IMR-90 (cell line): ENCODE data around the gene SIGLEC14. TPM values are rescaled to one million over a fixed set of nuclear protein-coding genes. Genes with fewer than 3 reads are reported as not detected.

ENCODE experiments used
- ATAC-seq: fragments of 200-7000 bp; cut with Tn5 transposase; 2 replicates; pipeline ENCODE4 v1.9.1; 2020; ENCODE audit warnings: low read depth, mild to moderate bottlenecking, moderate library complexity
- BruUV-seq: library from RNA; stranded (reverse); fragments of 400-500 nt; replicated peaks from 2 replicates; lab custom pipeline; 2021; lab: Mats Ljungman, UMichigan
- CTCF ChIA-PET: fragments of 300-600 bp; formaldehyde crosslinking; extraction: SDS; loops from one replicate; lab custom pipeline; 2021; ENCODE audit warnings: antibody characterized with exemption; lab: Yijun Ruan, JAX
- POLR2A ChIA-PET: fragments of 300-600 bp; sonication (Branson Sonifier 250); formaldehyde crosslinking; loops from one replicate; lab custom pipeline; 2022; ENCODE audit warnings: antibody characterized with exemption; ENCODE audit not compliant: unreplicated experiment; lab: Charles Lee
- DNase-seq: peaks from one replicate; pipeline ENCODE4 v3.0.0; 2013
- H2AFZ ChIP-seq: replicated peaks from 2 replicates; pipeline ENCODE3; 2013; ENCODE audit warnings: low read length, mild to moderate bottlenecking; ENCODE audit not compliant: poor library complexity
- H2AK5ac ChIP-seq: 2 replicates; pipeline ENCODE4 v1.6.1; 2013; ENCODE audit warnings: low read depth, low read length, inconsistent platforms
- H2AK9ac ChIP-seq: replicated peaks from 2 replicates; pipeline ENCODE3; 2013; ENCODE audit warnings: mild to moderate bottlenecking, low read depth, low read length, moderate library complexity; ENCODE audit not compliant: poor library complexity
- H2BK120ac ChIP-seq: 2 replicates; pipeline ENCODE4 v1.6.1; 2013; ENCODE audit warnings: low read depth, low read length, inconsistent platforms
- H2BK15ac ChIP-seq: 3 replicates; pipeline ENCODE4 v1.6.1; 2013; ENCODE audit warnings: low read depth, low read length, inconsistent platforms
- H2BK20ac ChIP-seq: 2 replicates; pipeline ENCODE4 v1.6.1; 2013; ENCODE audit warnings: low read depth, mild to moderate bottlenecking, inconsistent platforms, low read length, moderate library complexity
- H2BK5ac ChIP-seq: 2 replicates; pipeline ENCODE4 v1.6.1; 2013; ENCODE audit warnings: mild to moderate bottlenecking, low read depth, low read length, inconsistent platforms; ENCODE audit not compliant: poor library complexity, severe bottlenecking
- H3K14ac ChIP-seq: replicated peaks from 2 replicates; pipeline ENCODE4 v1.6.1; 2013; ENCODE audit warnings: low read depth, low read length, inconsistent platforms
- H3K18ac ChIP-seq: 2 replicates; pipeline ENCODE4 v1.6.1; 2013; ENCODE audit warnings: low read depth, low read length, control low read depth
- H3K23ac ChIP-seq: 2 replicates; pipeline ENCODE4 v1.6.1; 2013; ENCODE audit warnings: low read depth, low read length, inconsistent platforms
- H3K27ac ChIP-seq: 2 replicates; pipeline ENCODE4 v1.5.1; 2013; ENCODE audit warnings: mild to moderate bottlenecking, control low read depth, low read length; ENCODE audit not compliant: insufficient read depth
- H3K27me3 ChIP-seq: 2 replicates; pipeline ENCODE4 v1.6.1; 2013; ENCODE audit warnings: low read length; ENCODE audit not compliant: control insufficient read depth, insufficient read depth
- H3K36me3 ChIP-seq: 2 replicates; pipeline ENCODE4 v1.6.1; 2013; ENCODE audit warnings: low read length, mixed read lengths; ENCODE audit not compliant: control insufficient read depth, insufficient read depth
- H3K4ac ChIP-seq: 2 replicates; pipeline ENCODE4 v1.6.1; 2013; ENCODE audit warnings: low read depth, low read length, inconsistent platforms
- H3K4me1 ChIP-seq: 2 replicates; pipeline ENCODE4 v1.6.1; 2013; ENCODE audit warnings: low read length, mixed read lengths; ENCODE audit not compliant: control insufficient read depth, insufficient read depth
- H3K4me2 ChIP-seq: 2 replicates; pipeline ENCODE4 v1.6.1; 2013; ENCODE audit warnings: low read depth, mild to moderate bottlenecking, control low read depth, low read length, moderate library complexity
- H3K4me3 ChIP-seq: 2 replicates; pipeline ENCODE4 v1.5.1; 2013; ENCODE audit warnings: low read depth, mild to moderate bottlenecking, control low read depth, low read length, moderate library complexity; ENCODE audit not compliant: insufficient read depth
- H3K56ac ChIP-seq: 2 replicates; pipeline ENCODE4 v1.6.1; 2013; ENCODE audit warnings: low read length, inconsistent platforms; ENCODE audit not compliant: insufficient read depth; ENCODE audit errors: extremely low read depth
- H3K79me1 ChIP-seq, 2 experiments: 2 replicates each; pipeline ENCODE4 v1.6.1; 2013; ENCODE audit warnings: low read length in 2 of 2, inconsistent platforms in 1 of 2, low read depth in 1 of 2
- H3K9ac ChIP-seq: 2 replicates; pipeline ENCODE4 v1.6.1; 2013; ENCODE audit warnings: low read depth, low read length, control low read depth
- H3K9me1 ChIP-seq: 2 replicates; pipeline ENCODE4 v1.6.1; 2013; ENCODE audit warnings: low read length, inconsistent platforms; ENCODE audit not compliant: insufficient read depth
- H3K9me3 ChIP-seq: 2 replicates; pipeline ENCODE4 v1.6.1; 2013; ENCODE audit warnings: low read length; ENCODE audit not compliant: control insufficient read depth, insufficient read depth
- H4K20me1 ChIP-seq: 2 replicates; pipeline ENCODE4 v1.6.1; 2013; ENCODE audit warnings: low read length, inconsistent platforms; ENCODE audit not compliant: insufficient read depth
- H4K5ac ChIP-seq: 2 replicates; pipeline ENCODE4 v1.6.1; 2013; ENCODE audit warnings: mild to moderate bottlenecking, low read depth, low read length, control low read depth
- H4K8ac ChIP-seq, 2 experiments: 2 replicates each; pipeline ENCODE4 v1.6.1; 2013; ENCODE audit warnings: low read depth in 2 of 2, low read length in 2 of 2, control low read depth in 1 of 2, inconsistent platforms in 1 of 2
- H4K91ac ChIP-seq: 2 replicates; pipeline ENCODE4 v1.6.1; 2013; ENCODE audit warnings: low read depth, low read length, inconsistent platforms; ENCODE audit not compliant: insufficient read depth
- CEBPB ChIP-seq: IDR thresholded peaks from 2 replicates; pipeline ENCODE4 v1.6.1; 2012; ENCODE audit warnings: low read depth, low read length, improper control_type of control experiment
- MAZ ChIP-seq: IDR thresholded peaks from 2 replicates; pipeline ENCODE4 v1.6.1; 2012; ENCODE audit warnings: low read depth, mild to moderate bottlenecking, low read length, improper control_type of control experiment, moderate library complexity, borderline replicate concordance
- POLR2A ChIP-seq: IDR thresholded peaks from 2 replicates; pipeline ENCODE4 v1.6.1; 2012; ENCODE audit warnings: mild to moderate bottlenecking, low read depth, low read length
- RAD21 ChIP-seq: IDR thresholded peaks from 2 replicates; pipeline ENCODE4 v1.6.1; 2012; ENCODE audit warnings: low read length, improper control_type of control experiment
- WGBS, 2 experiments: methylation state at CpG; one replicate each; pipeline versions ENCODE4 v1.1.5 to v1.1.7; 2013; ENCODE audit warnings: missing lambda C conversion rate in 2 of 2; ENCODE audit not compliant: insufficient read length in 1 of 2; ENCODE audit errors: extremely low coverage in 2 of 2; 5-methylcytosine and 5-hydroxymethylcytosine counted together
- dilution Hi-C: fragments of 300-500 bp; cut with HindIII; formaldehyde crosslinking; loops from one replicate; pipeline ENCODE4 v1.14.3; 2018; ENCODE audit warnings: low sequenced_read_pairs; ENCODE audit not compliant: unreplicated experiment
- in situ Hi-C: fragments of 300-500 bp; cut with MboI; formaldehyde crosslinking; loops from 3 replicates; pipeline ENCODE4 v1.14.3; 2019; ENCODE audit warnings: low sequenced_read_pairs, inconsistent platforms, mixed read lengths
- intact Hi-C: fragments of 100-400 bp; cut with micrococcal nuclease; formaldehyde crosslinking; loops from 2 replicates; pipeline ENCODE4 v1.10.0; 2022
- polyA plus RNA-seq, 3 experiments: library from polyadenylated mRNA; depleted of rRNA; stranded (reverse); fragments of >200 nt; gene quantifications; 2 replicates each; pipeline ENCODE4 v1.2.3, GENCODE V29; 2012; ENCODE audit warnings: low replicate concordance in 1 of 3
- total RNA-seq: library from RNA; depleted of rRNA; stranded (reverse); fragments of >200 nt; gene quantifications from 2 replicates; pipeline ENCODE4 v1.2.3, GENCODE V29; 2012

Gene SIGLEC14
- total and polyA plus RNA-seq, 2 of the 4 experiments (the other 2 are of a cell fraction), result not detected

DNA sequence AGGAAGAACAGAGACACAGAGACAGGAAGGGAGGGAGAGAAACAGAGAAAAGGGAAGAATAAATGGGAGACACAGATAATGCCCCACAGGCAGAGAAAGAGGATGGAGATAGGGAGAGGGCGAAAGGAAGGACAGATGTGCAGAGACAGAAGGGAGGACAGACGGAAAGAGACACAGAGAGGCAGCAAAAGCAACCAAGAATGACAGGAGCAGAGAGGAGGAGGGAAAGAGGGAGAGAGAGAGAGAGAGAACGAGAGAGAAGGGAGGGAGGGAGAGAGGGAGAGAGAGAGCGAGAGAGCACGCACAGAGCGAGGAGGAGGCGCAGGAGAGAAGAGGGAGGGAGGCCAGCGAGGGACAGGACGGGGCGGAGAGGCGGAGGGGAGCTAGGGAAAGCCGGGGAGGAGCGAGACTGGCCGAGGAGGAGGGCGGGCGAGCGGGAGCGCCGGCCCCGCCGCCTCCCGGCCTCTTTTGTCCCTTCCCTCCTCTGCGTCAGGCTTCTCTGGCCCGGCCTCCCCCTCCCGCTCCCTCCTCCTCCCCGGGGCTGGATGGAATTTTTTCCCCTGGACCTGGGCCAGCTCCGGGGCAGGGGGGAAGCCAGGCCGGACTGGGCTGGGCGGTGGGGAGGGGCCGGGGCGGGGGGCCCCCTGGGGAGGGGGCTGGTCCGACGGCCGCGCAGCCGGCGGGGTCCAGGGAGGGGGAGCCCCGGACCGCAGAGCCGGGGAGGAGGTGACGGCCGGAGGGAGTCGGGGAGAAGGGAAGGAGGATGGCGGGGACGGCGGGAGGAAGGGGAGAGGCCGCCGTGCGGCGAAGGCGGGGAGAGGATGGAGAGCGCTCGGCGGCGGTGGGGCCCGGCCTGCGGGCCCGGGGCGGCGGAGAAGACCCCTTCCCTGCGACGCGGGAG, 42.3 kb upstream of the SIGLEC14 start:
- TF ChIP-seq MAZ, result peak; percentile 96
- TF ChIP-seq POLR2A, result peak; percentile 73
- TF ChIP-seq CEBPB, result no peak
- TF ChIP-seq RAD21, result no peak
- no peaks in the 10 kb centered on the region for H3K9me3 ChIP-seq
- peak overlapping the region; percentile 56 for H3K18ac ChIP-seq
- H2AFZ ChIP-seq, result peak overlapping the region; percentile 86
- H3K56ac ChIP-seq, result peak overlapping the region; percentile 89
- peak overlapping the region; percentile 95 for H2AK5ac ChIP-seq
- POLR2A ChIA-PET, result interaction anchor here (0.5 to 0.6 kb wide), 4 partner anchors 15 to 321 kb away, joined by 3 to 7 read pairs (median 4); no protein-coding TSS in a partner anchor
- BruUV-seq, result no TSS peak
- H3K9me1 ChIP-seq, result peaks cover 8% of the 10 kb centered on the region; the same call in 1 of the 2 replicates
- H3K14ac ChIP-seq, result peak overlapping the region; percentile 100
- H3K4me1 ChIP-seq, result peaks cover 16% of the 10 kb centered on the region
- peak overlapping the region; percentile 81 for H3K4me2 ChIP-seq
- peak overlapping the region; percentile 10; the same call in 2 of the 3 replicates for H2BK15ac ChIP-seq
- CTCF ChIA-PET, result interaction anchor here (0.5 to 1.5 kb wide), 2 partner anchors 28 to 994 kb away, joined by 3 to 8 read pairs; no protein-coding TSS in a partner anchor
- WGBS, 2 experiments, result 0% methylated on average over 11 of the region's 63 CpGs; no CpG with 5 or more reads in 1 of the 2 experiments
- H3K79me1 ChIP-seq, result peaks cover 0 to 43% of the 10 kb centered on the region in 2 experiments; a peak in 3 of 4 replicates
- peaks cover 11% of the 10 kb centered on the region; the same call in 1 of the 2 replicates for H3K36me3 ChIP-seq
- peak overlapping the region; percentile 99 for H2AK9ac ChIP-seq
- H3K9ac ChIP-seq, result peak overlapping the region; percentile 98
- H4K91ac ChIP-seq, result peak overlapping the region; percentile 93
- intact Hi-C loops (loop anchor here (1.0 kb wide), 1 partner anchor 95 kb away; no protein-coding TSS in a partner anchor), in situ Hi-C loops (no loop called here), dilution Hi-C loops (no loop called here)
- peaks cover 35% of the 10 kb centered on the region for H4K20me1 ChIP-seq
- H3K4ac ChIP-seq, result peak overlapping the region; percentile 75
- H2BK120ac ChIP-seq, result peak overlapping the region; percentile 35
- no peaks in the 10 kb centered on the region for H3K27me3 ChIP-seq
- ATAC-seq (peak; percentile 82), DNase-seq (peak; percentile 95)
- H4K5ac ChIP-seq, result peak overlapping the region; percentile 29
- H3K4me3 ChIP-seq, result peak overlapping the region; percentile 99
- H2BK5ac ChIP-seq, result peak overlapping the region; percentile 97
- 0 out of 2 replicates have a peak overlapping the region, but pooled peaks have one; percentile 0 for H2BK20ac ChIP-seq
- peak overlapping the region; percentile 77 to 86; a peak in 3 of 4 replicates for H4K8ac ChIP-seq
- H3K23ac ChIP-seq, result peak overlapping the region; percentile 17
- H3K27ac ChIP-seq, result peak overlapping the region; percentile 99
